ENCODE measurements around the gene DMD.

Gene DMD

GRCh38 chrX:31931225-31931624 lies 1280.1 kb downstream of the DMD start:
- no peaks in the 10 kb centered on the region for H3K27me3 ChIP-seq (ENCODE audit: control insufficient read depth in 1 of 2, insufficient read depth in 2 of 2, low read length in 2 of 2)
- H3K4me1 ChIP-seq (ENCODE audit: control insufficient read depth, insufficient read depth, low read length) = no peaks in the 10 kb centered on the region
- no peaks in the 10 kb centered on the region for H3K9me3 ChIP-seq (ENCODE audit: control insufficient read depth in 2 of 2, low read length in 2 of 2)
- H3K36me3 ChIP-seq (ENCODE audit: control insufficient read depth in 2 of 2, insufficient read depth in 2 of 2, low read length in 2 of 2) = no peaks in the 10 kb centered on the region
- H3K9ac ChIP-seq (ENCODE audit: low read length in 2 of 2) = no peak overlapping the region
- H3K4me3 ChIP-seq (ENCODE audit: low read length in 2 of 2) = no peak overlapping the region
- no peak overlapping the region for H3K27ac ChIP-seq (ENCODE audit: low read length)

- H3K9ac ChIP-seq (ENCODE audit: low read length in 2 of 2) = no peak overlapping the region
- H3K9me3 ChIP-seq (ENCODE audit: control insufficient read depth in 2 of 2, low read length in 2 of 2) = no peaks in the 10 kb centered on the region
- H3K27ac ChIP-seq (ENCODE audit: low read length) = no peak overlapping the region
Measured at GRCh38 chrX:31929366-31929765, 1282.0 kb downstream of the DMD start.

GRCh38 chrX:31921236-31921635 lies 1290.1 kb downstream of the DMD start:
- H3K27ac ChIP-seq (ENCODE audit: low read length) = no peak overlapping the region
- H3K9ac ChIP-seq (ENCODE audit: low read length in 2 of 2) = no peak overlapping the region
- no peaks in the 10 kb centered on the region for H3K9me3 ChIP-seq (ENCODE audit: control insufficient read depth in 2 of 2, low read length in 2 of 2)
- H3K36me3 ChIP-seq (ENCODE audit: control insufficient read depth in 2 of 2, insufficient read depth in 2 of 2, low read length in 2 of 2) = no peaks in the 10 kb centered on the region
- H3K27me3 ChIP-seq (ENCODE audit: control insufficient read depth in 1 of 2, insufficient read depth in 2 of 2, low read length in 2 of 2) = no peaks in the 10 kb centered on the region
- no peak overlapping the region for H3K4me3 ChIP-seq (ENCODE audit: low read length in 2 of 2)
- H3K4me1 ChIP-seq (ENCODE audit: control insufficient read depth, insufficient read depth, low read length) = no peaks in the 10 kb centered on the region

More at GRCh38 chrX:31929366-31929765, 1282.0 kb downstream of the DMD start:
- Histone ChIP-seq H3K4me1 (ENCODE audit: control insufficient read depth, insufficient read depth, low read length) (no peaks in the 10 kb centered on the region), H3K4me3 (ENCODE audit: low read length in 2 of 2) (no peak overlapping the region), H3K36me3 (ENCODE audit: control insufficient read depth in 2 of 2, insufficient read depth in 2 of 2, low read length in 2 of 2) (no peaks in the 10 kb centered on the region), H3K27me3 (ENCODE audit: control insufficient read depth in 1 of 2, insufficient read depth in 2 of 2, low read length in 2 of 2) (no peaks in the 10 kb centered on the region)

- Histone ChIP-seq H3K36me3 (ENCODE audit: control insufficient read depth in 2 of 2, insufficient read depth in 2 of 2, low read length in 2 of 2) (no peaks in the 10 kb centered on the region), H3K9me3 (ENCODE audit: control insufficient read depth in 2 of 2, low read length in 2 of 2) (peaks cover 0 to 2% of the 10 kb centered on the region in 2 donors), H3K4me1 (ENCODE audit: control insufficient read depth, insufficient read depth, low read length) (no peaks in the 10 kb centered on the region), H3K9ac (ENCODE audit: low read length in 2 of 2) (no peak overlapping the region), H3K4me3 (ENCODE audit: low read length in 2 of 2) (no peak overlapping the region), H3K27ac (ENCODE audit: low read length) (no peak overlapping the region), H3K27me3 (ENCODE audit: control insufficient read depth in 1 of 2, insufficient read depth in 2 of 2, low read length in 2 of 2) (no peaks in the 10 kb centered on the region)
Measured at GRCh38 chrX:31909850-31910572, 1301.3 kb downstream of the DMD start.

- Histone ChIP-seq H3K27ac (ENCODE audit: low read length) (no peak overlapping the region), H3K9me3 (ENCODE audit: control insufficient read depth in 2 of 2, low read length in 2 of 2) (no peaks in the 10 kb centered on the region), H3K9ac (ENCODE audit: low read length in 2 of 2) (no peak overlapping the region), H3K4me1 (ENCODE audit: control insufficient read depth, insufficient read depth, low read length) (no peaks in the 10 kb centered on the region), H3K4me3 (ENCODE audit: low read length in 2 of 2) (no peak overlapping the region), H3K36me3 (ENCODE audit: control insufficient read depth in 2 of 2, insufficient read depth in 2 of 2, low read length in 2 of 2) (no peaks in the 10 kb centered on the region), H3K27me3 (ENCODE audit: control insufficient read depth in 1 of 2, insufficient read depth in 2 of 2, low read length in 2 of 2) (no peaks in the 10 kb centered on the region)
Measured at GRCh38 chrX:31894152-31894551, 1317.2 kb downstream of the DMD start.

- Histone ChIP-seq H3K27me3 (ENCODE audit: control insufficient read depth in 1 of 2, insufficient read depth in 2 of 2, low read length in 2 of 2) (no peaks in the 10 kb centered on the region), H3K36me3 (ENCODE audit: control insufficient read depth in 2 of 2, insufficient read depth in 2 of 2, low read length in 2 of 2) (no peaks in the 10 kb centered on the region), H3K4me1 (ENCODE audit: control insufficient read depth, insufficient read depth, low read length) (no peaks in the 10 kb centered on the region), H3K27ac (ENCODE audit: low read length) (no peak overlapping the region), H3K4me3 (ENCODE audit: low read length in 2 of 2) (no peak overlapping the region), H3K9ac (ENCODE audit: low read length in 2 of 2) (no peak overlapping the region), H3K9me3 (ENCODE audit: control insufficient read depth in 2 of 2, low read length in 2 of 2) (no peaks in the 10 kb centered on the region)
Measured at GRCh38 chrX:31893525-31893924, 1317.8 kb downstream of the DMD start.

GRCh38 chrX:31889088-31889487 lies 1322.3 kb downstream of the DMD start:
- H3K36me3 ChIP-seq (ENCODE audit: control insufficient read depth in 2 of 2, insufficient read depth in 2 of 2, low read length in 2 of 2) = no peaks in the 10 kb centered on the region
- no peaks in the 10 kb centered on the region for H3K9me3 ChIP-seq (ENCODE audit: control insufficient read depth in 2 of 2, low read length in 2 of 2)
- H3K9ac ChIP-seq (ENCODE audit: low read length in 2 of 2) = no peak overlapping the region
- H3K4me1 ChIP-seq (ENCODE audit: control insufficient read depth, insufficient read depth, low read length) = no peaks in the 10 kb centered on the region
- no peaks in the 10 kb centered on the region for H3K27me3 ChIP-seq (ENCODE audit: control insufficient read depth in 1 of 2, insufficient read depth in 2 of 2, low read length in 2 of 2)
- no peak overlapping the region for H3K27ac ChIP-seq (ENCODE audit: low read length)
- no peak overlapping the region for H3K4me3 ChIP-seq (ENCODE audit: low read length in 2 of 2)

GRCh38 chrX:31884535-31884934 lies 1326.8 kb downstream of the DMD start:
- Histone ChIP-seq H3K4me3 (ENCODE audit: low read length in 2 of 2) (no peak overlapping the region), H3K9me3 (ENCODE audit: control insufficient read depth in 2 of 2, low read length in 2 of 2) (no peaks in the 10 kb centered on the region), H3K4me1 (ENCODE audit: control insufficient read depth, insufficient read depth, low read length) (no peaks in the 10 kb centered on the region), H3K27ac (ENCODE audit: low read length) (no peak overlapping the region), H3K36me3 (ENCODE audit: control insufficient read depth in 2 of 2, insufficient read depth in 2 of 2, low read length in 2 of 2) (no peaks in the 10 kb centered on the region), H3K27me3 (ENCODE audit: control insufficient read depth in 1 of 2, insufficient read depth in 2 of 2, low read length in 2 of 2) (no peaks in the 10 kb centered on the region), H3K9ac (ENCODE audit: low read length in 2 of 2) (no peak overlapping the region)

- no peaks in the 10 kb centered on the region for H3K9me3 ChIP-seq (ENCODE audit: control insufficient read depth in 2 of 2, low read length in 2 of 2)
- H3K27ac ChIP-seq (ENCODE audit: low read length) = no peak overlapping the region
- H3K9ac ChIP-seq (ENCODE audit: low read length in 2 of 2) = no peak overlapping the region
- H3K4me1 ChIP-seq (ENCODE audit: control insufficient read depth, insufficient read depth, low read length) = no peaks in the 10 kb centered on the region
- no peak overlapping the region for H3K4me3 ChIP-seq (ENCODE audit: low read length in 2 of 2)
- H3K27me3 ChIP-seq (ENCODE audit: control insufficient read depth in 1 of 2, insufficient read depth in 2 of 2, low read length in 2 of 2) = no peaks in the 10 kb centered on the region
- H3K36me3 ChIP-seq (ENCODE audit: control insufficient read depth in 2 of 2, insufficient read depth in 2 of 2, low read length in 2 of 2) = no peaks in the 10 kb centered on the region
Measured at GRCh38 chrX:31872007-31872406, 1339.3 kb downstream of the DMD start.

- no peak overlapping the region for H3K27ac ChIP-seq (ENCODE audit: low read length)
- H3K9ac ChIP-seq (ENCODE audit: low read length in 2 of 2) = no peak overlapping the region
- H3K36me3 ChIP-seq (ENCODE audit: control insufficient read depth in 2 of 2, insufficient read depth in 2 of 2, low read length in 2 of 2) = no peaks in the 10 kb centered on the region
- H3K27me3 ChIP-seq (ENCODE audit: control insufficient read depth in 1 of 2, insufficient read depth in 2 of 2, low read length in 2 of 2) = no peaks in the 10 kb centered on the region
- no peak overlapping the region for H3K4me3 ChIP-seq (ENCODE audit: low read length in 2 of 2)
- H3K4me1 ChIP-seq (ENCODE audit: control insufficient read depth, insufficient read depth, low read length) = no peaks in the 10 kb centered on the region
- no peaks in the 10 kb centered on the region for H3K9me3 ChIP-seq (ENCODE audit: control insufficient read depth in 2 of 2, low read length in 2 of 2)
Measured at GRCh38 chrX:31870267-31870666, 1341.1 kb downstream of the DMD start.

GRCh38 chrX:31860686-31861085 lies 1350.7 kb downstream of the DMD start:
- Histone ChIP-seq H3K9ac (ENCODE audit: low read length in 2 of 2) (no peak overlapping the region), H3K9me3 (ENCODE audit: control insufficient read depth in 2 of 2, low read length in 2 of 2) (no peaks in the 10 kb centered on the region), H3K27ac (ENCODE audit: low read length) (no peak overlapping the region), H3K27me3 (ENCODE audit: control insufficient read depth in 1 of 2, insufficient read depth in 2 of 2, low read length in 2 of 2) (no peaks in the 10 kb centered on the region), H3K36me3 (ENCODE audit: control insufficient read depth in 2 of 2, insufficient read depth in 2 of 2, low read length in 2 of 2) (no peaks in the 10 kb centered on the region), H3K4me1 (ENCODE audit: control insufficient read depth, insufficient read depth, low read length) (no peaks in the 10 kb centered on the region), H3K4me3 (ENCODE audit: low read length in 2 of 2) (no peak overlapping the region)

Measured in stomach smooth muscle (tissue), 2 donors.